Calu3 (cell line): ENCODE measurements around the gene SAMD8. TPM values are rescaled to one million over a fixed set of nuclear protein-coding genes. Genes with fewer than 3 reads are reported as not detected.
A peak's percentile ranks its signal among the peaks of the same experiment; 100 is the strongest.

Experiments used
- BruUV-seq: library from RNA; stranded (reverse); fragments of 400-500 nt; replicated peaks from 2 replicates; lab custom pipeline; 2021; lab: Mats Ljungman, UMichigan
- CTCF ChIA-PET: fragments of 300-600 bp; sonication (Branson Sonifier 250); formaldehyde crosslinking; loops from one replicate; lab custom pipeline; 2022; ENCODE audit warnings: antibody characterized with exemption; lab: Charles Lee
- DNase-seq: peaks from one replicate; pipeline ENCODE4 v3.0.0; 2022
- H3K27ac Mint-ChIP-seq: one replicate; pipeline ENCODE4 v1.8.0; 2022; ENCODE audit warnings: mixed read lengths; ENCODE audit not compliant: unreplicated experiment
- H3K27me3 Mint-ChIP-seq: one replicate; pipeline ENCODE4 v1.8.0; 2022; ENCODE audit warnings: mixed read lengths; ENCODE audit not compliant: unreplicated experiment
- H3K36me3 Mint-ChIP-seq: one replicate; pipeline ENCODE4 v1.8.0; 2022; ENCODE audit warnings: mild to moderate bottlenecking, moderate library complexity, mixed read lengths; ENCODE audit not compliant: insufficient read depth, unreplicated experiment
- H3K4me1 Mint-ChIP-seq: one replicate; pipeline ENCODE4 v1.8.0; 2022; ENCODE audit warnings: mild to moderate bottlenecking, low read depth, mixed read lengths; ENCODE audit not compliant: unreplicated experiment
- H3K4me3 Mint-ChIP-seq: one replicate; pipeline ENCODE4 v1.8.0; 2022; ENCODE audit warnings: mild to moderate bottlenecking, low read depth, moderate library complexity, mixed read lengths; ENCODE audit not compliant: unreplicated experiment
- H3K9me3 Mint-ChIP-seq: one replicate; pipeline ENCODE4 v1.8.0; 2022; ENCODE audit warnings: low read depth, mixed read lengths; ENCODE audit not compliant: unreplicated experiment
- CTCF ChIP-seq: fragments of 200-600 bp; IDR thresholded peaks from one replicate; pipeline ENCODE4 v1.8.0; 2022; ENCODE audit warnings: antibody characterized with exemption; ENCODE audit not compliant: unreplicated experiment
- intact Hi-C: fragments of 100-400 bp; cut with micrococcal nuclease; formaldehyde crosslinking; loops from one replicate; pipeline ENCODE4 v1.10.0; 2022; ENCODE audit not compliant: unreplicated experiment
- total RNA-seq: library from RNA; stranded (reverse); gene quantifications from 2 replicates; pipeline ENCODE4 v1.2.3, GENCODE V29; 2022

SAMD8 gene
- total RNA-seq, 1 experiment from 2014 or later: 19.9 TPM

DNA sequence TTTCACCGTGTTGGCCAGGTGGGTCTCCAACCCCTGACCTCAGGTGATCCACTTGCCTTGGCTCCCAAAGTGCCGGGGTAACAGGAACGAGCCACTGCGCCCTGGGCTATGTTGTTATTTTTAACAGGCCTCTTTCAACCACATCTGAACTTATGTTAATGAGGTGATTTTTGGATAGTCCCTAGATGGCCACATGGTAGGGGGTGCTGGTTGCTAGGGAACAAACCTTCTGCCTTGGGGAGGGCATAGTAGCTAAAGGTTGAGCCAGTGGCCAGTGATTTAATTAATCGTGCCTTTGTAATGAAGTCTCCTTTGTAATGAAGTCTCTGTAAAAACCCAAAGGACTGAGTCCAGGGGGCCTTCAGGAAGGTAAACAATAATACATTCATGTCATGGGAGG lies 115.2 kb downstream of the SAMD8 start:
- intact Hi-C loops: no loop called here
- Mint-ChIP-seq H3K4me1 (peaks cover 85% of the 10 kb centered on the region), H3K9me3 (no peaks in the 10 kb centered on the region), H3K36me3 (peaks cover 87% of the 10 kb centered on the region), H3K27me3 (no peaks in the 10 kb centered on the region), H3K27ac (peak overlapping the region; percentile 47), H3K4me3 (no peak overlapping the region)
- BruUV-seq: no TSS peak
- CTCF ChIA-PET: interaction anchor here (0.7 to 2.0 kb wide), 3 partner anchors 7 to 39 kb away, joined by 5 to 13 read pairs (median 8); no protein-coding TSS in a partner anchor
- TF ChIP-seq CTCF: no peak
- DNase-seq: no peak

DNA sequence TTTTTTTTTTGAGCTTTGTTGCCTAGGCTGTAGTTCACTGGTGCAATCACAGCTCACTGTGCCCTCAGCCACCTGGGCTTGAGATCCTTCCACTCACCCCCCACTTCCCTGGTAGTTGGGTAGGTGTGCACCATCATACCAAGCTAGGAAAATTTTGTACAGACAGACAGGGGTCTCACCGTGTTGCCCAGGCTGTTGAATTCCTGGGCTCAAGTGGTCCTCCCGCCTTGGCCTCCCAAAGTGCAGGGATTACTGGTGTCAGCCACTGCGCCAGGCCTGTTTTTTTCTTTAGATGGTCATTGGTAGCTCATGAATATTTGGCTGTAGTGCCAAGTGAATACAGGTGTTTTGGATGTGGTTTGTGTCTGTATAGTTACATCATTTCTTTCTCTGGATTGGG lies 116.8 kb downstream of the SAMD8 start:
- no TSS peak for BruUV-seq
- H3K27me3 Mint-ChIP-seq: no peaks in the 10 kb centered on the region
- CTCF ChIA-PET: interaction anchor here (0.7 to 1.7 kb wide), 4 partner anchors 17 to 137 kb away, joined by 3 to 6 read pairs (median 4); partner anchors contain the start of gene VDAC2
- H3K27ac Mint-ChIP-seq: peak overlapping the region; percentile 63
- H3K36me3 Mint-ChIP-seq: peaks cover 88% of the 10 kb centered on the region
- no peaks in the 10 kb centered on the region for H3K9me3 Mint-ChIP-seq
- peaks cover 79% of the 10 kb centered on the region for H3K4me1 Mint-ChIP-seq
- DNase-seq: no peak
- peak overlapping the region; percentile 18 for H3K4me3 Mint-ChIP-seq
- intact Hi-C loops: no loop called here
- TF ChIP-seq CTCF: no peak

DNA sequence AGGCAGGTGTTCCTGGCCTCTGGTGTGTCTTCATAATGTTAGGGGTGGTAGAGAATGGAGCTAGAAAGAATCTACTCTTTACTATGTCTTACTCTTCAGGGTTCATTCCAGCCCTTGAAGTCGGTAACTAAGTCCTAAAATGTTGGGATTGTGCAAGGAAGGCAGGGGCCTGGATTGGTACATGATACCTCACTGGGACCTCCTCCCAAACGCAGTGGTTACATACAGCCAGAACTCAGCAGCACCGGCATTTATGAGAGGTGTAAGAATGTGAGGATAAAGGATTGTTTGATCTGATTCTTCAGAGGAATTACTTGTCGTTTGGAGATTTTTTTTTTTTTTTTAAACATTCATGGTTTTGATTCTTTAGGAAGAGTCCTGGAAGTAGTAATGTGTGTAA lies 117.4 kb downstream of the SAMD8 start:
- Mint-ChIP-seq H3K4me3 (peak overlapping the region; percentile 18), H3K4me1 (peaks cover 73% of the 10 kb centered on the region), H3K27me3 (no peaks in the 10 kb centered on the region), H3K36me3 (peaks cover 88% of the 10 kb centered on the region), H3K9me3 (no peaks in the 10 kb centered on the region), H3K27ac (peak overlapping the region; percentile 63)
- intact Hi-C loops: no loop called here
- no TSS peak for BruUV-seq
- CTCF ChIA-PET: interaction anchor here (0.7 to 1.7 kb wide), 4 partner anchors 17 to 138 kb away, joined by 3 to 6 read pairs (median 4); partner anchors contain the start of gene VDAC2
- no peak for TF ChIP-seq CTCF
- DNase-seq: no peak

GRCh38 chr10:75229971-75230370 lies 118.5 kb downstream of the SAMD8 start:
- H3K36me3 Mint-ChIP-seq: peaks cover 89% of the 10 kb centered on the region
- H3K4me1 Mint-ChIP-seq: peaks cover 62% of the 10 kb centered on the region
- H3K27me3 Mint-ChIP-seq: no peaks in the 10 kb centered on the region
- TF ChIP-seq CTCF: no peak
- DNase-seq: no peak
- intact Hi-C loops: loop anchor here (1.0 to 10.0 kb wide), 3 partner anchors 42 to 965 kb away; no protein-coding TSS in a partner anchor
- H3K4me3 Mint-ChIP-seq: no peak overlapping the region
- no peaks in the 10 kb centered on the region for H3K9me3 Mint-ChIP-seq
- no peak overlapping the region for H3K27ac Mint-ChIP-seq
- no TSS peak for BruUV-seq
- CTCF ChIA-PET: interaction anchor here (0.6 to 3.6 kb wide), 5 partner anchors 15 to 127 kb away, joined by 3 to 49 read pairs (median 6); no protein-coding TSS in a partner anchor
